T-cell (primary cell): ENCODE results near the gene STMN3. TPM values are rescaled to one million over a fixed set of nuclear protein-coding genes. Genes with fewer than 3 reads are reported as not detected.
"Not testable (repeated sequence)": the region's sequence is repeated elsewhere in the genome, so short reads cannot be mapped to it uniquely, and the experiment has no call there.

ENCODE experiments used
- ATAC-seq, 4 experiments: fragments of 200-7000 bp in 3 of 4; fragments of 150-1000 bp in 1 of 4; cut with Tn5 transposase; replicated peaks in 1 of 4; 1 replicate in 3 of 4; 2 replicates in 1 of 4; pipeline ENCODE4 v1.10.0; 2021; ENCODE audit warnings: moderate library complexity in 3 of 4, mild to moderate bottlenecking in 2 of 4, moderate number of reproducible peaks in 1 of 4
- CTCF ChIA-PET, 2 donors: fragments of 300-600 bp; sonication (Branson Sonifier 250); formaldehyde crosslinking; loops; one replicate each; lab custom pipeline; 2022; ENCODE audit warnings: antibody characterized with exemption in 2 of 2; lab: Charles Lee
- POLR2A ChIA-PET, 2 donors: fragments of 300-600 bp; sonication (Branson Sonifier 250); formaldehyde crosslinking; loops; one replicate each; lab custom pipeline; 2022; ENCODE audit warnings: antibody characterized with exemption in 2 of 2; lab: Charles Lee
- DNase-seq, 35 experiments: peaks; one replicate each; pipeline versions ENCODE4 v3.0.0 to v3.0.0-alpha.2; 2013 to 2023
- H3K27ac ChIP-seq: one replicate; pipeline ENCODE4 v1.5.1; 2013; ENCODE audit warnings: low read length
- H3K27me3 ChIP-seq, 2 experiments: replicated peaks in 1 of 2; 1 replicate in 1 of 2; 2 replicates in 1 of 2; pipeline versions ENCODE4 v1.6.1 to v1.7.0; 2013; ENCODE audit warnings: low read length in 1 of 2, mixed read lengths in 1 of 2; ENCODE audit not compliant: control insufficient read depth in 2 of 2, insufficient read depth in 2 of 2; ENCODE audit errors: extremely low read depth in 1 of 2
- H3K36me3 ChIP-seq, 2 donors: 1 replicate in 1 of 2; 2 replicates in 1 of 2; pipeline versions ENCODE4 v1.6.1 to v1.7.0; 2013; ENCODE audit warnings: low read length in 1 of 2; ENCODE audit not compliant: control insufficient read depth in 2 of 2, insufficient read depth in 1 of 2; ENCODE audit errors: extremely low read depth in 1 of 2
- H3K4me1 ChIP-seq, 2 experiments: 1 replicate in 1 of 2; 2 replicates in 1 of 2; pipeline versions ENCODE4 v1.6.1 to v1.7.0; 2013; ENCODE audit warnings: low read length in 2 of 2, mixed read lengths in 1 of 2; ENCODE audit not compliant: insufficient read depth in 2 of 2, control insufficient read depth in 1 of 2; ENCODE audit errors: extremely low read depth in 1 of 2
- H3K4me3 ChIP-seq, 2 donors: 1 replicate in 1 of 2; 2 replicates in 1 of 2; pipeline versions ENCODE4 v1.5.1 to v1.7.0; 2013; ENCODE audit warnings: mild to moderate bottlenecking in 2 of 2, low read length in 1 of 2, moderate library complexity in 1 of 2; ENCODE audit not compliant: control insufficient read depth in 1 of 2; ENCODE audit errors: extremely low read depth in 1 of 2
- H3K9me3 ChIP-seq: 2 replicates; pipeline ENCODE4 v1.7.0; 2013
- H3K27ac Mint-ChIP-seq, 2 donors: one replicate each; pipeline ENCODE4 v1.8.0; 2020 to 2021; ENCODE audit warnings: mild to moderate bottlenecking in 2 of 2, mixed read lengths in 2 of 2
- H3K27me3 Mint-ChIP-seq, 2 donors: one replicate each; pipeline ENCODE4 v1.8.0; 2021 to 2022; ENCODE audit warnings: mixed read lengths in 2 of 2
- H3K36me3 Mint-ChIP-seq: one replicate; pipeline ENCODE4 v1.8.0; 2021; ENCODE audit warnings: mixed read lengths
- H3K4me1 Mint-ChIP-seq, 3 donors: one replicate each; pipeline ENCODE4 v1.8.0; 2020 to 2022; ENCODE audit warnings: mixed read lengths in 3 of 3, mild to moderate bottlenecking in 1 of 3
- H3K4me3 Mint-ChIP-seq, 3 donors: one replicate each; pipeline ENCODE4 v1.8.0; 2020 to 2022; ENCODE audit warnings: mild to moderate bottlenecking in 3 of 3, mixed read lengths in 3 of 3, moderate library complexity in 3 of 3
- H3K9me3 Mint-ChIP-seq, 3 donors: one replicate each; pipeline ENCODE4 v1.8.0; 2020 to 2022; ENCODE audit warnings: mixed read lengths in 3 of 3
- WGBS: methylation state at CpG from one replicate; pipeline ENCODE4 v1.1.5; 2013; ENCODE audit warnings: missing lambda C conversion rate; ENCODE audit not compliant: insufficient coverage; 5-methylcytosine and 5-hydroxymethylcytosine counted together
- total RNA-seq, 35 experiments: library from RNA in 6 of 35; stranded (reverse) in 6 of 35; fragments of 120-200 nt in 1 of 35; gene quantifications; one replicate each; pipeline versions ENCODE4 v1.2.1 to v1.2.4 and lab custom pipeline; 2013 to 2026

Gene STMN3
- total RNA-seq, 5 donors from 2014 or later (not counting 1 experiment from before 2014, with no cell fraction given) = 92.9 to 121 (median 107) TPM

DNA sequence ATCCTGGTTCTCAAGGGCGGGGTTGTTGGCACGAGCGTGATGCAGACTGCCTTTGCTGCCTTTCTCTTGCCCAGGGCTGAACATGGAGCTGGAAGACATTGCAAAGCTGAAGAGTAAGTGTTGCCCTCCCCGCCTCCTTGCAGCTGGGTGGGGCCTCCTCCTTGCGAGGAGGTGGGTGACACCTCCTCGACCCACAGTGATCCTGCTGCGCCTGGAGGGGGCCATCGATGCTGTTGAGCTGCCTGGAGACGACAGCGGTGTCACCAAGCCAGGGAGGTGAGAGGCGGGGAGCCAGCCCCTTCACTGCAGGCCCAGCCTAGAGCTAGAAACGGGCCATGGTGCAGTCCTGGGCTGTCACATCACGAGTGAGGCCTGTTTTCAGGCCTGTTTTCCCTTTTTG, 24.8 kb upstream of the STMN3 start:
- ChIA-PET CTCF (no interaction called here), POLR2A (no interaction called here)
- Mint-ChIP-seq H3K4me1 (no peaks in the 10 kb centered on the region), H3K9me3 (no peaks in the 10 kb centered on the region), H3K27ac (no peak overlapping the region), H3K27me3 (no peaks in the 10 kb centered on the region), H3K36me3 (peaks cover 14% of the 10 kb centered on the region), H3K4me3 (no peak overlapping the region)
- Histone ChIP-seq H3K9me3 (no peaks in the 10 kb centered on the region), H3K4me3 (no peak overlapping the region), H3K27me3 (no peaks in the 10 kb centered on the region), H3K36me3 (peaks cover 6 to 19% of the 10 kb centered on the region in 2 donors), H3K27ac (no peak overlapping the region), H3K4me1 (no peaks in the 10 kb centered on the region)
- WGBS = 92% methylated on average over 10 of the region's 13 CpGs
- DNase-seq (no peak), ATAC-seq (no peak)

DNA sequence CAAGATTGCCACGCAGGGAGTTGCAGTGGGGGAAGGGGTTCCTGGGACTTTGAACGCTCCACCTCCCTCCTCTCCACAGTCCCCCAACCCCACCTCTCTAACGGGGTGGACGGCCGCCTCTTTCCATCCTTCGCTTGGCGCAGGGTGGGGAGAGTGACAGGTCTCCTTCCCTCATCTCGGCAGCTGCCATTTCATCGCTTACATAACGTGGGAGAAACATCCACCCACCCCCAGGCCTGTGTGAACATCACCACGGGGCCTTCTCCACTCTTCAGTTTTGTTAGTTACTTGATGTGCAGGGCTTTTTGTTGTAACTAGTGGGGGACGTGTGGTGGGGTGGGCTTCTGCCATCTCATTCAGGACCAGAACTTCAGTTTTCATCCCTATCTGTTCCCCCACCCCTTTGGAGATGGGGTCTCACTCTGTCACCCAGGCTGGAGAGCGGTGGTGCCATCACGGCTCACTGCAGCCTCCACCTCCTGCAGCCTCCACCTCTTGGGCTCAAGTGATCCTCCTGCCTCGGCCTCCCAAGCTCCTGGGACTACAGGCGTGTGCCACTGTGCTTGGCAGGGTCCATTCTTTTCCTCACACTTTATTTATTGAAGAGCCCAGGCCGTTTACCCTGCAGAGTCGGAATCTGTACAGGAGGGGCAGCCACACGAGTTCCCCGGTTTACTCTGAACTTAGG, 22.6 kb upstream of the STMN3 start:
- H3K27me3 Mint-ChIP-seq = no peaks in the 10 kb centered on the region
- no peak overlapping the region for H3K27ac Mint-ChIP-seq

GRCh38 chr20:63673951-63674350, 20.7 kb upstream of the STMN3 start:
- Histone ChIP-seq H3K9me3 (no peaks in the 10 kb centered on the region), H3K36me3 (peaks cover 10 to 16% of the 10 kb centered on the region in 2 donors), H3K27me3 (no peaks in the 10 kb centered on the region), H3K27ac (no peak overlapping the region), H3K4me3 (no peak overlapping the region), H3K4me1 (no peaks in the 10 kb centered on the region)
- no peak overlapping the region for H3K4me3 Mint-ChIP-seq
- no peaks in the 10 kb centered on the region for H3K27me3 Mint-ChIP-seq
- 98% methylated on average over 13 of the region's 14 CpGs for WGBS
- H3K36me3 Mint-ChIP-seq = peaks cover 20% of the 10 kb centered on the region
- CTCF ChIA-PET = no interaction called here
- no peaks in the 10 kb centered on the region for H3K9me3 Mint-ChIP-seq
- ATAC-seq = no peak
- DNase-seq = no peak
- no peak overlapping the region for H3K27ac Mint-ChIP-seq
- no peaks in the 10 kb centered on the region for H3K4me1 Mint-ChIP-seq
- POLR2A ChIA-PET = no interaction called here

More for the DNA sequence above, 22.6 kb upstream of the STMN3 start:
- H3K27ac ChIP-seq = no peak overlapping the region
- H3K4me3 Mint-ChIP-seq = no peak overlapping the region
- POLR2A ChIA-PET = no interaction called here
- CTCF ChIA-PET = no interaction called here
- no peaks in the 10 kb centered on the region for H3K27me3 ChIP-seq
- ATAC-seq (no peak), DNase-seq (no peak)
- H3K9me3 ChIP-seq = no peaks in the 10 kb centered on the region
- 100% methylated on average over 7 of the region's 20 CpGs for WGBS
- peaks cover 10 to 21% of the 10 kb centered on the region in 2 donors for H3K36me3 ChIP-seq
- H3K4me3 ChIP-seq = no peak overlapping the region
- H3K9me3 Mint-ChIP-seq = no peaks in the 10 kb centered on the region
- no peaks in the 10 kb centered on the region for H3K4me1 Mint-ChIP-seq
- peaks cover 14% of the 10 kb centered on the region for H3K36me3 Mint-ChIP-seq
- no peaks in the 10 kb centered on the region for H3K4me1 ChIP-seq

DNA sequence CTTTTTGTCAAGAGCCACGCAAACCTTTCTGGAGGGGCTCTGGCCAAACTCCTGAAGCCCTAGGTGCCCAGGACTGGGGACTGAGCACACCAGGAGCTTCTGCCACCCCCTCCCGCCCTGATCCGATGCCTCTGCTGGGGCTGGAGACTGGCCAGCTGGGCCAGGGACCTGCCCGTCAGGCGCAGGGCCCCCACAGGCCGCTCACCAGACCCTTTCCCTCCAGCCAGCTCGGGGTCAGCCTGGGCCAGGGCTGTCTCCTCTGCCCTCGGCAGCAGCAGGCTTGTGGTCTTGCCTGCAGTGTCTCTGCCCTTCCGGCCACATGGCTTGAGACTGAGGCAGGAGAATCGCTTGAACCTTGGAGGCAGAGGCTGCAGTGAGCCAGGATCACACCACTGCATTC, 19.4 kb upstream of the STMN3 start:
- no peaks in the 10 kb centered on the region for H3K4me1 Mint-ChIP-seq
- POLR2A ChIA-PET = no interaction called here
- no peaks in the 10 kb centered on the region for H3K27me3 ChIP-seq
- no peak overlapping the region for H3K4me3 ChIP-seq
- H3K4me3 Mint-ChIP-seq = no peak overlapping the region
- peaks cover 25% of the 10 kb centered on the region for H3K36me3 Mint-ChIP-seq
- H3K9me3 ChIP-seq = no peaks in the 10 kb centered on the region
- H3K27me3 Mint-ChIP-seq = no peaks in the 10 kb centered on the region
- CTCF ChIA-PET = interaction anchor here in 1 of 2 donors (0.6 kb wide), 1 partner anchor 18 kb away, joined by 3 read pairs; no protein-coding TSS in a partner anchor
- DNase-seq = no peak
- ATAC-seq = no peak
- H3K4me1 ChIP-seq = no peaks in the 10 kb centered on the region
- H3K27ac Mint-ChIP-seq = no peak overlapping the region
- H3K9me3 Mint-ChIP-seq = no peaks in the 10 kb centered on the region
- no peak overlapping the region for H3K27ac ChIP-seq
- H3K36me3 ChIP-seq = peaks cover 7 to 17% of the 10 kb centered on the region in 2 donors
- 97% methylated on average over 9 of the region's 10 CpGs for WGBS

GRCh38 chr20:63671695-63672094, 18.5 kb upstream of the STMN3 start:
- H3K4me1 Mint-ChIP-seq, H3K27me3 Mint-ChIP-seq, DNase-seq, H3K27me3 ChIP-seq, H3K27ac ChIP-seq, H3K4me3 Mint-ChIP-seq, H3K4me1 ChIP-seq, H3K9me3 Mint-ChIP-seq, POLR2A ChIA-PET, H3K9me3 ChIP-seq, H3K27ac Mint-ChIP-seq, H3K4me3 ChIP-seq, ATAC-seq: not testable (repeated sequence)
- peaks cover 25% of the 10 kb centered on the region for H3K36me3 Mint-ChIP-seq
- H3K36me3 ChIP-seq = peaks cover 7 to 24% of the 10 kb centered on the region in 2 donors
- CTCF ChIA-PET = interaction anchor here in 1 of 2 donors (0.7 kb wide), 1 partner anchor 88 kb away, joined by 3 read pairs; no protein-coding TSS in a partner anchor
- 100% methylated on average over 4 of the region's 12 CpGs for WGBS

- Mint-ChIP-seq H3K9me3 (no peaks in the 10 kb centered on the region), H3K4me1 (no peaks in the 10 kb centered on the region), H3K27me3 (no peaks in the 10 kb centered on the region), H3K36me3 (peaks cover 19% of the 10 kb centered on the region), H3K27ac (no peak overlapping the region), H3K4me3 (no peak overlapping the region)
- ChIA-PET POLR2A (no interaction called here), CTCF (no interaction called here)
- WGBS = 100% methylated on average over 7 of the region's 11 CpGs
- Histone ChIP-seq H3K4me3 (no peak overlapping the region), H3K36me3 (peaks cover 16 to 38% of the 10 kb centered on the region in 2 donors), H3K27ac (no peak overlapping the region), H3K4me1 (no peaks in the 10 kb centered on the region), H3K9me3 (no peaks in the 10 kb centered on the region), H3K27me3 (no peaks in the 10 kb centered on the region)
- ATAC-seq = no peak
- DNase-seq = no peak
These were observed 15.1 kb upstream of the STMN3 start for GRCh38 chr20:63668351-63668750.
